Fibroblast of mammary gland (primary cell): ENCODE measurements around the gene HAS3.

ENCODE experiments used
- DNase-seq: peaks from one replicate; pipeline ENCODE4 v3.0.0-alpha.2; 2010; ENCODE audit warnings: low read depth
- H3K4me3 ChIP-seq: 2 replicates; pipeline ENCODE4 v1.5.1; 2011; ENCODE audit warnings: low read depth, mild to moderate bottlenecking, low read length, moderate library complexity; ENCODE audit not compliant: control insufficient read depth
- TF ChIP-seq, protein P1 (sequence below): conservative IDR thresholded peaks from 2 replicates; pipeline ENCODE4 v1.5.1; 2011; ENCODE audit warnings: low read depth, low read length, inconsistent platforms; ENCODE audit not compliant: control insufficient read depth, insufficient read depth

Gene HAS3

DNA sequence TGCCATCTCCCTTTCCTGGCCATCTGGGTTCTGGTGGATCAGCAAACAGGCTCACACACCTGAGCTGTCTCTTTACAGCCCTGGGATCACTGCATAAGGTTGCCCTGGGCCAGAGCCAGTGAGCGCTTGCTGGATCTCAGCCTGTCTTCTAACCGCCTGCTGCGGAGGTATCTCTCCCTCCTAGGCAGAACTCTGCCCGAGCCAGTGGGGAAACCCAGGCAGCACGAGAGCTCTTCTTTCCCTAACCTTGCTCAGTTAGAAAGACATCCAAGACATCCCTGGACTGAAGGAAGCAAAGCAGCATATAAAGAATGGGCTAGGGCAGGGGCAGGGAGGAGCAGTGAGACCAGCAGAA, 6.4 kb downstream of the HAS3 start:
- TF ChIP-seq, protein P1, sequence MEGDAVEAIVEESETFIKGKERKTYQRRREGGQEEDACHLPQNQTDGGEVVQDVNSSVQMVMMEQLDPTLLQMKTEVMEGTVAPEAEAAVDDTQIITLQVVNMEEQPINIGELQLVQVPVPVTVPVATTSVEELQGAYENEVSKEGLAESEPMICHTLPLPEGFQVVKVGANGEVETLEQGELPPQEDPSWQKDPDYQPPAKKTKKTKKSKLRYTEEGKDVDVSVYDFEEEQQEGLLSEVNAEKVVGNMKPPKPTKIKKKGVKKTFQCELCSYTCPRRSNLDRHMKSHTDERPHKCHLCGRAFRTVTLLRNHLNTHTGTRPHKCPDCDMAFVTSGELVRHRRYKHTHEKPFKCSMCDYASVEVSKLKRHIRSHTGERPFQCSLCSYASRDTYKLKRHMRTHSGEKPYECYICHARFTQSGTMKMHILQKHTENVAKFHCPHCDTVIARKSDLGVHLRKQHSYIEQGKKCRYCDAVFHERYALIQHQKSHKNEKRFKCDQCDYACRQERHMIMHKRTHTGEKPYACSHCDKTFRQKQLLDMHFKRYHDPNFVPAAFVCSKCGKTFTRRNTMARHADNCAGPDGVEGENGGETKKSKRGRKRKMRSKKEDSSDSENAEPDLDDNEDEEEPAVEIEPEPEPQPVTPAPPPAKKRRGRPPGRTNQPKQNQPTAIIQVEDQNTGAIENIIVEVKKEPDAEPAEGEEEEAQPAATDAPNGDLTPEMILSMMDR, result no peak
- no peak for DNase-seq
- no peak overlapping the region for H3K4me3 ChIP-seq

GRCh38 chr16:69112285-69113129, 7.1 kb downstream of the HAS3 start:
- H3K4me3 ChIP-seq, result no peak overlapping the region
- TF ChIP-seq, protein P1, result peak; percentile 84
- DNase-seq, result peak; percentile 53

- no peak for DNase-seq
- TF ChIP-seq, protein P1, result no peak
Measured at GRCh38 chr16:69113216-69113615, 7.8 kb downstream of the HAS3 start.

DNA sequence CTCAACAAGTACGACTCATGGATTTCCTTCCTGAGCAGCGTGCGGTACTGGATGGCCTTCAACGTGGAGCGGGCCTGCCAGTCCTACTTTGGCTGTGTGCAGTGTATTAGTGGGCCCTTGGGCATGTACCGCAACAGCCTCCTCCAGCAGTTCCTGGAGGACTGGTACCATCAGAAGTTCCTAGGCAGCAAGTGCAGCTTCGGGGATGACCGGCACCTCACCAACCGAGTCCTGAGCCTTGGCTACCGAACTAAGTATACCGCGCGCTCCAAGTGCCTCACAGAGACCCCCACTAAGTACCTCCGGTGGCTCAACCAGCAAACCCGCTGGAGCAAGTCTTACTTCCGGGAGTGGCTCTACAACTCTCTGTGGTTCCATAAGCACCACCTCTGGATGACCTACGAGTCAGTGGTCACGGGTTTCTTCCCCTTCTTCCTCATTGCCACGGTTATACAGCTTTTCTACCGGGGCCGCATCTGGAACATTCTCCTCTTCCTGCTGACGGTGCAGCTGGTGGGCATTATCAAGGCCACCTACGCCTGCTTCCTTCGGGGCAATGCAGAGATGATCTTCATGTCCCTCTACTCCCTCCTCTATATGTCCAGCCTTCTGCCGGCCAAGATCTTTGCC, 9.0 kb downstream of the HAS3 start:
- no peak overlapping the region for H3K4me3 ChIP-seq
- TF ChIP-seq, protein P1, result no peak
- no peak for DNase-seq

More at GRCh38 chr16:69113216-69113615, 7.8 kb downstream of the HAS3 start:
- H3K4me3 ChIP-seq, result no peak overlapping the region

- H3K4me3 ChIP-seq, result no peak overlapping the region
- DNase-seq, result no peak
- TF ChIP-seq, protein P1, result no peak
Measured at GRCh38 chr16:69114976-69115355, 9.5 kb downstream of the HAS3 start.

GRCh38 chr16:69115361-69115760, 9.9 kb downstream of the HAS3 start:
- DNase-seq, result no peak

More at GRCh38 chr16:69115361-69115760, 9.9 kb downstream of the HAS3 start:
- H3K4me3 ChIP-seq, result no peak overlapping the region
- TF ChIP-seq, protein P1, result no peak
